ENCODE results near the gene TBC1D28.
"Not testable (repeated sequence)": the region's sequence is repeated elsewhere in the genome, so short reads cannot be mapped to it uniquely, and the experiment has no call there.

The TBC1D28 gene

DNA sequence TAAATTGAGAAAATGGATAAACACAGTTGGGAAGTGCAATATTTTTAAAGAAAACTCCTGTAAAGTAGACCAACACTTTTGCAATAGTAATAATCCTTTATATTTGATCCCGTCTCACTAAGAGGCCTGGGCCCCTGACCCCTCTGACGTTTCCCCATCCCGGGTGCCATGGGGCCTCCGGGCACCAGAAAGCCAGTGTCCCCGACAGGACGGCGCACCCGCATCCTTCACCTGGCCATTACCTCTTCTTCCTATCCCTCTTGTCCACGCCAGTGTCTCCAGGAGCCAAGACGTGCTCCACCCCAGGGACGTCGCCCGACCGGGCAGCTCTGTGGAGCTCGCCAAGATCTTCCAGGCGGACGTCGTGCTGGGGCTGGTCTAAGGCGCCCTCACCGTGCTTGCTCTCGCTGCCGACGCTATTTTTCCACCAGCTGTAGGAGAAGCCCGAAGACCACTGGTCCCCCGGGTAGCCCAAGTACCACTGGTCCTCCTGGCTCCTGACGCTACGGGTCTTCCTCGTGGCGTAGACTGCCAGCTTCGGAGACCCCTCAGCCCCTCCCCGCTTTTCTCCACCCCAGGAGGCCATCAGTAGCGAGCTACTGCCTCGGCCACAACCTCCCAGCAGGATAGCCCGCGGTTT, 19.2 kb downstream of the TBC1D28 start:
- not testable (repeated sequence) for FAIRE-seq; DNase-seq (ENCODE audit: insufficient read length, low spot score)

DNA sequence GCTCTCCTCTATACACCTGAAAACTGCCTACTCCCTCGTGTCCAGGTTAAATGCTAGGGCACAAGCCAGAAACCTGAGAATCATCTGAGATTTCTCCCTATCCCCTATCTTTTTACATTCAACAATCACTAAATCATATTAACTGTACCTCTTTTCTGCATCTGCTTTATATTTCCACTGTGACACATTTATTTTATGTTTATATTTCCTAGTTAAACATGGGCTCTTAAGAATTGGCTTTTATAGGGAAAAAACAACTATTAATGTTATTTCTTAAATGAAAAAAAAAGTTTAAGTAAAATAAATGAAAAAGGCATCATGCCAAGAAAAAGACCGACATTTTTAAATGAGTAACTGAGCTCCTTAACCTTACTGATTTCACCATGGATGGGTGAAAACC, 26.6 kb downstream of the TBC1D28 start:
- not testable (repeated sequence) for DNase-seq (ENCODE audit: insufficient read length, low spot score); FAIRE-seq

- DNase-seq (ENCODE audit: insufficient read length, low spot score); FAIRE-seq: not testable (repeated sequence)
Observed at GRCh38 chr17:18613016-18613415, 31.2 kb downstream of the TBC1D28 start.

DNA sequence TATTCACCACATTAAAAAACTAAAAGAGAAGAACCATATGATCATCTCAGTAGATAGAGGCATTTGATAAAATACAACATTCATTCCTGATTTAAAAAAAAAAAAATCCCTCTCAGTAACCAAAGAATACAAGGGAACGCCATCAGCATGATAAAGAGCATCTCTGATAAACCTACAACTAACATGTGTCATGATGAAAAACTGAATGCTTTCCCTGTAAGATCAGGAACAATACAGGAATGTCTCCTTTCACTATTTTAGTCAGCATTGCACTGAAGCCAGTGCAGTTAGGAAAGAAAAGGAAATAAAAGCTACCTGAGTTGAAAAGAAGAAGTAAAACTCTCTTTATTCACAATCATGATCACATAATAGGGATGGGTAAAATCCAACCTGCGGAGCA, 51.1 kb downstream of the TBC1D28 start:
- not testable (repeated sequence) for DNase-seq (ENCODE audit: insufficient read length, low spot score)
- peak; percentile 38 for FAIRE-seq

All from HTR-8/SVneo (cell line).